Neural cell (in vitro differentiated cells): ENCODE results near the gene MS4A2. TPM values are rescaled to one million over a fixed set of nuclear protein-coding genes. Genes with fewer than 3 reads are reported as not detected.
"Not testable (repeated sequence)": the region's sequence is repeated elsewhere in the genome, so short reads cannot be mapped to it uniquely, and the experiment has no call there.

ENCODE experiments used
- H2AFZ ChIP-seq: fragments of 200-600, 300-800 bp; sonication (generic), shearing (Covaris generic); 2 replicates; pipeline ENCODE4 v1.6.0; 2014; ENCODE audit warnings: low read depth, mild to moderate bottlenecking, antibody characterized with exemption, low read length, moderate library complexity
- H3F3A ChIP-seq: fragments of 200-600 bp; shearing (Covaris generic); 2 replicates; pipeline ENCODE4 v1.6.1; 2016; ENCODE audit warnings: mild to moderate bottlenecking, moderate library complexity, mixed read lengths, antibody characterized with exemption, low read length; ENCODE audit not compliant: insufficient read depth, poor library complexity, severe bottlenecking
- H3K27ac ChIP-seq: fragments of 200-600, 300-800 bp; sonication (generic), shearing (Covaris generic); 2 replicates; pipeline ENCODE4 v1.5.1; 2014; ENCODE audit warnings: mild to moderate bottlenecking, low read length, moderate library complexity
- H3K27me3 ChIP-seq: fragments of 300-800, 200-600 bp; sonication (generic), shearing (Covaris generic); 2 replicates; pipeline ENCODE4 v1.6.0; 2014; ENCODE audit warnings: mild to moderate bottlenecking, low read depth, low read length, moderate library complexity; ENCODE audit not compliant: insufficient read depth
- H3K36me3 ChIP-seq: fragments of 300-800, 200-600 bp; sonication (generic), shearing (Covaris generic); 2 replicates; pipeline ENCODE4 v1.5.1; 2014; ENCODE audit warnings: mild to moderate bottlenecking, antibody characterized with exemption, low read length, moderate library complexity; ENCODE audit not compliant: insufficient read depth
- H3K4me2 ChIP-seq: fragments of 300-800, 200-600 bp; sonication (generic), shearing (Covaris generic); 2 replicates; pipeline ENCODE4 v1.6.0; 2014; ENCODE audit warnings: mild to moderate bottlenecking, low read length
- H3K4me3 ChIP-seq: fragments of 300-800, 200-600 bp; sonication (generic), shearing (Covaris generic); 2 replicates; pipeline ENCODE4 v1.5.1; 2014; ENCODE audit warnings: mild to moderate bottlenecking, low read length, moderate library complexity
- H3K79me2 ChIP-seq: fragments of 200-600 bp; shearing (Covaris generic); replicated peaks from 2 replicates; pipeline ENCODE4 v1.6.0; 2014; ENCODE audit warnings: mild to moderate bottlenecking, low read length, moderate library complexity; ENCODE audit not compliant: insufficient read depth
- H3K9ac ChIP-seq: fragments of 300-800, 200-600 bp; sonication (generic), shearing (Covaris generic); 2 replicates; pipeline ENCODE4 v1.6.1; 2016; ENCODE audit warnings: mild to moderate bottlenecking, low read length, mixed read lengths
- H3K9me2 ChIP-seq: fragments of 200-600 bp; shearing (Covaris generic); 2 replicates; pipeline ENCODE4 v1.6.1; 2016; ENCODE audit warnings: mild to moderate bottlenecking, low read length, mixed read lengths; ENCODE audit not compliant: insufficient read depth
- H3K9me3 ChIP-seq: fragments of 200-600, 300-800 bp; sonication (generic), shearing (Covaris generic); 2 replicates; pipeline ENCODE4 v1.6.1; 2016; ENCODE audit warnings: mild to moderate bottlenecking, mixed run types, low read length, moderate library complexity, mixed read lengths
- H4K20me1 ChIP-seq: fragments of 200-600 bp; shearing (Covaris generic); 2 replicates; pipeline ENCODE4 v1.6.1; 2016; ENCODE audit warnings: mild to moderate bottlenecking, mixed run types; ENCODE audit not compliant: insufficient read depth
- CTCF ChIP-seq: fragments of 450-650 bp; IDR thresholded peaks from 2 replicates; pipeline ENCODE4 v1.5.1; 2014; ENCODE audit warnings: antibody characterized with exemption, mild to moderate bottlenecking, moderate library complexity; ENCODE audit not compliant: poor library complexity, severe bottlenecking
- EZH2 ChIP-seq: fragments of 200-600, 300-800 bp; shearing (Covaris generic), sonication (generic); IDR thresholded peaks from 2 replicates; pipeline ENCODE4 v1.6.1; 2014; ENCODE audit warnings: antibody characterized with exemption, low read length, borderline replicate concordance, mild to moderate bottlenecking; ENCODE audit not compliant: insufficient read depth, poor library complexity, severe bottlenecking
- POLR2AphosphoS5 ChIP-seq: IDR thresholded peaks from 2 replicates; pipeline ENCODE4 v1.6.1; 2012
- RAD21 ChIP-seq: fragments of 450-650 bp; conservative IDR thresholded peaks from 2 replicates; pipeline ENCODE4 v1.6.1; 2014; ENCODE audit warnings: antibody characterized with exemption, mild to moderate bottlenecking, moderate library complexity
- REST ChIP-seq: IDR thresholded peaks from 2 replicates; pipeline ENCODE4 v1.6.1; 2012; ENCODE audit warnings: borderline replicate concordance
- SMC3 ChIP-seq: fragments of 450-650 bp; conservative IDR thresholded peaks from 2 replicates; pipeline ENCODE4 v1.6.1; 2014; ENCODE audit warnings: antibody characterized with exemption, mild to moderate bottlenecking, moderate library complexity; ENCODE audit not compliant: poor library complexity
- TAF1 ChIP-seq: IDR thresholded peaks from 2 replicates; pipeline ENCODE4 v1.6.1; 2012; ENCODE audit warnings: low read depth
- polyA plus RNA-seq: library from polyadenylated mRNA; depleted of rRNA; stranded (reverse); fragments of >200 nt; gene quantifications from 2 replicates; pipeline ENCODE4 v1.2.3, GENCODE V29; 2014

Gene MS4A2
- polyA plus RNA-seq, 1 donor from 2014 or later = not detected

DNA sequence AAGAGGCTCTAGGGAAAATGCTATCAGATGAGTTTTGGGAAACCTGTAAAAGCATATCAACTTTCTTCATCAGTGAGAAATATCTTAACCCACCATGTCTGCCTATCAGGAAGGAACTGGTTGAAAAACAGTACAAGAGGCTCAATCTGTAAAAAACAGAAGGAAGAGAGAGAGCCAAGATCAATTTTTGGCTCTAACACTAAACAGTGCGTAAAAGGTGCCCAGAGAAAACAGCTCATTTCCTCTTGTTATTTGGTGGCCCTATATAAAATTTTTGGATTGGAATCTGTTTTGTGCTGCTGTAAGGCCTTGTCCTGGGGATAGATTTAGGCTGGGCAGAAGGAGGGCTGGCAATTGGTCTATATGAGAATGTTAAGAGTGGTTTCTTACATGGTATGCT, 12.1 kb downstream of the MS4A2 start:
- no peak overlapping the region for H3K27ac ChIP-seq
- no peaks in the 10 kb centered on the region for H4K20me1 ChIP-seq
- H3F3A ChIP-seq = no peaks in the 10 kb centered on the region
- H3K9me2 ChIP-seq = no peaks in the 10 kb centered on the region
- no peaks in the 10 kb centered on the region for H3K79me2 ChIP-seq
- H3K27me3 ChIP-seq = no peaks in the 10 kb centered on the region
- H3K9me3 ChIP-seq = no peaks in the 10 kb centered on the region
- no peak overlapping the region for H2AFZ ChIP-seq
- TF ChIP-seq SMC3 = no peak
- no peak for TF ChIP-seq POLR2AphosphoS5
- TF ChIP-seq TAF1 = no peak
- no peak for TF ChIP-seq RAD21
- TF ChIP-seq EZH2 = no peak
- no peak for TF ChIP-seq REST
- TF ChIP-seq CTCF = no peak
- no peak overlapping the region for H3K4me2 ChIP-seq
- no peak overlapping the region for H3K9ac ChIP-seq
- no peaks in the 10 kb centered on the region for H3K36me3 ChIP-seq
- H3K4me3 ChIP-seq = no peak overlapping the region

DNA sequence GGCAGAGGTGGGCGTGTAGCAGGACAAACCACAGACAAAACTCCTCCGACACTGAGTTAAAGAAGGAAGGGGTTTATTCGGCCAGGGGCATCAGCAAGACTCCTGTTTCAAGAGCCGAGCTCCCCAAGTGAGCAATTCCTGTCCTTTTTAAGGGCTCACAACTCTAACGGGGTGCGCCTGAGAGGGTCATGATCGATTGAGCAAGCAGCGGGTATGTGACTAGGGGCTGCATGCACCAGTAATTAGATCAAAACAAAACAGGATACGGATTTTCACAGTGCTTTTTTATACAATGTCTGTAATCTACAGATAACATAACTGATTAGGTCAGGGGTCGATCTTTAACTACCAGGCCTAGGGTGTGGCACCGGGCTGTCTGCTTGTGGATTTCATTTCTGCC, 12.9 kb downstream of the MS4A2 start:
- H3K9me2 ChIP-seq, H3K27me3 ChIP-seq, H3K9me3 ChIP-seq, H3K4me2 ChIP-seq, H3F3A ChIP-seq, H3K27ac ChIP-seq, H2AFZ ChIP-seq, H4K20me1 ChIP-seq, H3K4me3 ChIP-seq, H3K79me2 ChIP-seq, H3K36me3 ChIP-seq, H3K9ac ChIP-seq: not testable (repeated sequence)

DNA sequence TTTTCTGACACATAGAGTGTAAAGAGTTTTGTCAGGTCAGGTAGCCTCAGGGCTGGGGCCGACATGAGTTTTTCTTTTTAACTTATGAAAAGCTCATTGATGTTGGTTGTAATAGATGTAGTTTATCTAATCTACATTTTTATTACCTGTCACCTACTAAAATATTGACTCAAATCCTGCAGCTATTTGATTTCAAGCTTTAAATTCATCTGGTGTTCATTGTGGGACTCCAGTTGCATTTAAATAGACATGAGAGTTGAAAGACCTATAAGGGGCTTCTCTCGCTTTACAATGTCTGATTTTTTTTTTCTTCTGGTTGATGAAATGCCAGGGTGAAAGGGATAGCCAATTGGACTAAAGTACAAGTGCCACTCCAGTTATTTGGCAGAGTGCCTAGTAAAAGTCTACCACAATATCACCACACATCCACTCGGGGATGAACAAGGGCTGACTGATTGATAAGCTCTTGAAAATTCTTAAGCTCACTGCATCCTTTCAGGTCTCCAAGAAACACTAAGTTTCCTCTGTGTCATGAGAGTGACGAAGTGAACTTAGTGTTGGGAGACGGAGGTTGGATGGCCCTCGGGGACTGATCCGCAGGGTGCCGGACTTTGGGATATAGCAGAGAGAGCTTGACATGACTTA, 16.1 kb downstream of the MS4A2 start:
- H3K79me2 ChIP-seq, H3K4me3 ChIP-seq, H2AFZ ChIP-seq, H3K9ac ChIP-seq, H3K4me2 ChIP-seq, H3K27me3 ChIP-seq, H4K20me1 ChIP-seq, H3K9me3 ChIP-seq, H3K27ac ChIP-seq, H3K9me2 ChIP-seq, H3F3A ChIP-seq, H3K36me3 ChIP-seq: not testable (repeated sequence)

DNA sequence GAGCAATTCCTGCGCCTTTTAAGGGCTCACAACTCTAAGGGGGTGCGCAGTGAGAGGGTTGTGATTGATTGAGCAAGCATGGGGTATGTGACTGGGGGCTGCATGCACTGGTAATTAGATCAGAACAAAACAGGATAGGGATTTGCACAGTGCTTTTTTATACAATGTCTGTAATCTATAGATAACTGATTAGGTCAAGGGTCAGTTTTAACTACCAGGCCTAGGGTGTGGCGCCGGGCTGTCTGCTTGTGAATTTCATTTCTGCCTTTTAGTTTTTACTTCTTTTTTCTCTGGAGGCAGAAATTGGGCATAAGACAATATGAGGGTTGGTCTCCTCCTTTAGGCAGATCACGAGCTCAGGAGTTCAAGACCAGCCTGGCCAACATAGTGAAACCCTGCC, 20.2 kb downstream of the MS4A2 start:
- not testable (repeated sequence) for H2AFZ ChIP-seq, H3K9me3 ChIP-seq, H3K9ac ChIP-seq, H4K20me1 ChIP-seq, H3K9me2 ChIP-seq, H3K4me2 ChIP-seq, H3K27me3 ChIP-seq, H3K4me3 ChIP-seq, H3K79me2 ChIP-seq, H3K36me3 ChIP-seq, H3K27ac ChIP-seq, H3F3A ChIP-seq
